ENCODE measurements around the gene FMN1. TPM values are rescaled to one million over a fixed set of nuclear protein-coding genes. Genes with fewer than 3 reads are reported as not detected.

Gene FMN1
- total and polyA plus RNA-seq, 12 donors, result 0.22 to 5.5 (median 3.3) TPM

GRCh38 chr15:32807331-32807730 lies 387.2 kb downstream of the FMN1 start:
- Histone ChIP-seq H3K27ac (no peak overlapping the region), H3K4me1 (no peaks in the 10 kb centered on the region), H3K36me3 (no peaks in the 10 kb centered on the region), H3K27me3 (no peaks in the 10 kb centered on the region), H3K9me3 (peaks cover 0 to 13% (median 0%) of the 10 kb centered on the region in 11 donors), H3K4me3 (no peak overlapping the region)
- no peak for ATAC-seq
- intact Hi-C loops (cut with DNase I), result no loop called here
- no peak for TF ChIP-seq CTCF (IDR thresholded peaks at IDR 0.05)
- DNase-seq, result no peak
- 49 to 50% methylated on average over 1 of the region's 1 CpG for WGBS, 2 donors

GRCh38 chr15:32803631-32804030 lies 390.9 kb downstream of the FMN1 start:
- H3K27me3 ChIP-seq, result no peaks in the 10 kb centered on the region

GRCh38 chr15:32802286-32802936 lies 392.1 kb downstream of the FMN1 start:
- Histone ChIP-seq H3K27ac (no peak overlapping the region), H3K27me3 (no peaks in the 10 kb centered on the region), H3K9me3 (peaks cover 0 to 13% (median 0%) of the 10 kb centered on the region in 11 donors), H3K4me1 (no peaks in the 10 kb centered on the region), H3K36me3 (no peaks in the 10 kb centered on the region), H3K4me3 (no peak overlapping the region)
- 71 to 76% methylated on average over 10 of the region's 10 CpGs for WGBS, 2 donors
- intact Hi-C loops (cut with DNase I), result no loop called here
- no peak for TF ChIP-seq CTCF (IDR thresholded peaks at IDR 0.05)
- ATAC-seq (no peak), DNase-seq (no peak)

More at GRCh38 chr15:32803631-32804030, 390.9 kb downstream of the FMN1 start:
- Histone ChIP-seq H3K9me3 (peaks cover 0 to 13% (median 0%) of the 10 kb centered on the region in 11 donors), H3K36me3 (no peaks in the 10 kb centered on the region), H3K27ac (no peak overlapping the region), H3K4me3 (no peak overlapping the region), H3K4me1 (no peaks in the 10 kb centered on the region)
- ATAC-seq (no peak), DNase-seq (no peak)
- intact Hi-C loops (cut with DNase I), result no loop called here
- WGBS, 2 donors, result 90 to 95% methylated on average over 3 of the region's 3 CpGs
- no peak for TF ChIP-seq CTCF (IDR thresholded peaks at IDR 0.05)

GRCh38 chr15:32799936-32800535 lies 394.5 kb downstream of the FMN1 start:
- no peaks in the 10 kb centered on the region for H3K4me1 ChIP-seq
- no peaks in the 10 kb centered on the region for H3K27me3 ChIP-seq
- no peak for ATAC-seq
- no peak overlapping the region for H3K27ac ChIP-seq
- no peaks in the 10 kb centered on the region for H3K36me3 ChIP-seq
- DNase-seq, result no peak
- 85 to 91% methylated on average over 6 of the region's 6 CpGs for WGBS, 2 donors
- H3K9me3 ChIP-seq, result peaks cover 0 to 13% (median 0%) of the 10 kb centered on the region in 11 donors
- H3K4me3 ChIP-seq, result no peak overlapping the region
- intact Hi-C loops (cut with DNase I), result no loop called here
- no peak for TF ChIP-seq CTCF (IDR thresholded peaks at IDR 0.05)
